CD4-positive, alpha-beta T cell treated with Interleukin-21 for 1 hour (primary cell): ENCODE measurements around the gene TBC1D16.
"Not testable (repeated sequence)": the region's sequence is repeated elsewhere in the genome, so short reads cannot be mapped to it uniquely, and the experiment has no call there.

Experiments used
- DNase-seq: peaks from one replicate; pipeline ENCODE4 v3.0.0-alpha.2; 2020

TBC1D16 gene

DNA sequence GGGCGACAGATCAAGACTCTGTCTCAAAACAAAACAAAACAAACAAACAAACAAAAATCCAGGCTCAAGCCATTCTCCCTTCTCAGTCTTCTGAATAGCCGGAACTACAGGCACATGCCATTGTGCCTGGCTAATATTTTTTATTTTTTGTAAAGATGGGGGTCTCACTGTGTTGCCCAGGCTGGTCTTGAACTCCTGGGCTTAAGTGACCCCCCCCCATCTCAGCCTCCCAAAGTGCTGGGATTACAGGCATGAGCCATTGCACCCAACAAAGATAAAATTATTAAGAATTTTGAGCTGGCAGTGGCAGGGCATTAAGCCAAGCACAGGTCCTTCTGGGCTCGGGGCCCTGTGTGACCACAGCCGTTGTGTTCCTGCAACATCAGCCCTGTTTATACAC is 126.6 kb downstream of the TBC1D16 start:
- no peak for DNase-seq

- no peak for DNase-seq
These were observed 127.8 kb downstream of the TBC1D16 start for GRCh38 chr17:79907850-79908249.

DNA sequence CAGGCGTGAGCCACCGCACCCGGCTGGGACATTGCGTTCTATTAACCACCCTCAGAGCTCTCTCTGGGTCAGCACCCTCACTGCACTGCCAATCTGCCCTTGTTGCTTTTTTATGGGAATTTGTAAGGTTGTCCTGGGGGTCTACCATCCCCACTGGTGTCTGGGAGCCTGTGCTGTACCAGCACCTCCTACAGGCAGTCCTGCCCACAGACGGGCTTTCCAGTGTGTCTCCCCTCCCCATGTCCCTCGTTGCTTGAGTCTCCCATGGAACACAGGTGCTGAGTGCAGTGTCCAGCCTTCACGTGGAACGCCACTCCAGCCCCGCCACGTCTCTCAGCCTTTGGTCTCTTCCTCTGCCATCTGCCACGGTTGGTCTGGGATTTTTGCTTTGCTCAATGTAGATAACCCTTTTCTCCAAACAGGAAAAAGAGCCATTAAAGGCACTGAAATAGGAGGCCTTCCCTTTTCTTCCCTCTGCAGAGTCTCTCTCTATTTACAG is 128.4 kb downstream of the TBC1D16 start:
- no peak for DNase-seq

GRCh38 chr17:79905832-79906231 is 129.8 kb downstream of the TBC1D16 start:
- DNase-seq = no peak

- DNase-seq = no peak
These were observed 130.8 kb downstream of the TBC1D16 start for GRCh38 chr17:79904865-79905264.

DNA sequence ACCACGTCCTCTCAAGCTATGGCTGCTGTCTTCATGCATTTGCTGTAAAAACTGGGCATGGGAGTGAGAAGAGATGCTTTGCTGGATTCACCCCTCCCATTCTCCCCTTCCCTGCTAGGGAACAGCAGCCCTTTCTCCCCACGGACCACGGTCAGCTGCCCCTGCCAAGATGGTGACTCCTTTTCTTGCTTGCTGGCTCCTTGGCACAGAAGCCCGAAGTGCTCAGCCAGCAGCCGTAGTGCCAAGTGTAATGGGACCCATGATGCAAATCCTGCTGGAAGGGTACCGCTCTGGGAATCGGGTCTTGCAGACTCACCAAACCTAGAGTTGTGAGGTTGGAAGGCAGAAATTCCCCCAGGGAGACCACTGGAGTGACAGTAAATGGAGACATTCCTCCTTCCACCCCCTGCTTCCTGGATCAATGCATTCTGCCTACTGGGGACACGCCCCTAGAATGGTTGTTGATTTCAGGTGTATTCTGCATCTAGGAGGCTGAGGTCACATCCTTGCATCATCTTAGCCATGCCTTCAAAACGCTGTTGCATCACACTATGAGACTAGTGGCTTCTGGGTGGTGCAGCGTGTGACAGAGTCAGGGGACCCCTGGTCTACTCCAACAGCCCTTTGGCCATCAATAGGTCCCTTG is 133.4 kb downstream of the TBC1D16 start:
- no peak for DNase-seq

DNA sequence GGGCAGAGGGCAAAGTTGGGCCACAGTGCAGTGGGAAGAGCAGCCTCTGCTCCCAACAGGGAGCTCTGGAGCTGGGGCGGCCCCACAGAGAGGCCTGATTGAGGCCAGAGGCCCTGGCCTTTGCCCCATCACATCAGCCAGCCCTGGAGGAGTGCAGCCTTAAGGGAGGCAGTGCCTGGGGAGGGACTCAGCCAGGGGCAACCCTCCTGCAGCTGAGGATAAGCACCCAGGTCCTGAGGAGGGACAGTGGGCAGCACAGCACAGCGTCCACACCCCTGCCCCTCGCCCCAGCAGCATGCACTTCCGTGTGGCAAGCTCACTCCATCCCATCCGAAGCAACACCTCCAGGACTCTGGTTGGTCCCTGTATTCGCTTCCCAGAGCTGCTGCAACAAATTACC is 134.5 kb downstream of the TBC1D16 start:
- no peak for DNase-seq

- DNase-seq = no peak
These were observed 136.1 kb downstream of the TBC1D16 start for GRCh38 chr17:79899584-79899983.

DNA sequence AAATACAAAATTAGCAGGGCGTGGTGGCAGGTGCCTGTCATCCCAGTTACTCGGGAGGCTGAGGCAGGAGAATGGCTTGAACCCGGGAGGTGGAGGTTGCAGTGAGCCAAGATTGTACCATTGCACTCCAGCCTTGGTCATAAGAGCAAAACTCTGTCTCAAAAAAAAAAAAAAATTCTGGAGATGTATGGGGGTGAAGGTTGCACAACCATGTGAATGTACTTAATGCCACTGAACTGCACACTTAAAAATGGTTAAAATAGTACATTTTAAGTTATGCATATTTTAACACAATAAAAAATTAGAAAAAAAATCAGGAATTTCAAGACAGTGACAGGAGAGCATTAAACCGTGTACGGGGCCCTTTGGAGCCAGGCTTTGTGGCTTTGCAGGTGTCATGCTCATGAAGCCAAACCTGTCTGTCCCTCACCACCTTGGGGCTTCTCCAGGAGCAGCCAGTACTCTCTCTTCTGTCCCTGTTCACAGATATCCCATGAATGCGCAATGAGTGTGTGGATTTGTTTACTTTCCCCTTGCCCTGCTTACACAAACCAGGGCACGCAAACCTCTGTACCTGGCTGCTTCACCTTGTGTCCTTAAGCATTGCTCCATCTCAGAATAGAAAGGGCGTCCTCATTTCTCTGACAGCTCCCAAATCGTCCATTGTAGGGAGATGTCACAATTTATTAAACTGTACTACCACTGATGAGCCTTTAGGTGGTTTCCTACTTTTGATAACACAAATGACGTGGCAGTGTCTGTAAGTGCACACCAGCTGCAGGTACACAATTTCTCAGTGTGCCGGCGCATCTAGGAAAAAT is 138.2 kb downstream of the TBC1D16 start:
- no peak for DNase-seq

DNA sequence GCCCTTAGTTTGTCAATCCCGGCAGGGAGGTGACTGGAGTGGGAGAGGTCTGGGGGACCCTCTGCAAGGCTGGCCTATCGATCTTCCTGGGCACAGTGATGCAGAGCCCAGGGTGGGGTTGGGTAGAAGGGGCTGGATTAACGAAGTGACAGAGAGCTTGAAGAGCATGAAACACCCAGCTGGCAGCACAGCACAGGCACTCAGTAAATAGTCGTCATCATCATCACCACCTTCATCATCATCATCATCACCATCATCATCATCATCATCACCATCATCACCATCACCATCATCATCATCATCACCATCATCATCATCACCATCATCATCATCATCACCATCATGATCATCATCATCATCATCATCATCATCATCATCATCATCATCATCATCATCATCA is 142.2 kb downstream of the TBC1D16 start:
- DNase-seq = not testable (repeated sequence)

DNA sequence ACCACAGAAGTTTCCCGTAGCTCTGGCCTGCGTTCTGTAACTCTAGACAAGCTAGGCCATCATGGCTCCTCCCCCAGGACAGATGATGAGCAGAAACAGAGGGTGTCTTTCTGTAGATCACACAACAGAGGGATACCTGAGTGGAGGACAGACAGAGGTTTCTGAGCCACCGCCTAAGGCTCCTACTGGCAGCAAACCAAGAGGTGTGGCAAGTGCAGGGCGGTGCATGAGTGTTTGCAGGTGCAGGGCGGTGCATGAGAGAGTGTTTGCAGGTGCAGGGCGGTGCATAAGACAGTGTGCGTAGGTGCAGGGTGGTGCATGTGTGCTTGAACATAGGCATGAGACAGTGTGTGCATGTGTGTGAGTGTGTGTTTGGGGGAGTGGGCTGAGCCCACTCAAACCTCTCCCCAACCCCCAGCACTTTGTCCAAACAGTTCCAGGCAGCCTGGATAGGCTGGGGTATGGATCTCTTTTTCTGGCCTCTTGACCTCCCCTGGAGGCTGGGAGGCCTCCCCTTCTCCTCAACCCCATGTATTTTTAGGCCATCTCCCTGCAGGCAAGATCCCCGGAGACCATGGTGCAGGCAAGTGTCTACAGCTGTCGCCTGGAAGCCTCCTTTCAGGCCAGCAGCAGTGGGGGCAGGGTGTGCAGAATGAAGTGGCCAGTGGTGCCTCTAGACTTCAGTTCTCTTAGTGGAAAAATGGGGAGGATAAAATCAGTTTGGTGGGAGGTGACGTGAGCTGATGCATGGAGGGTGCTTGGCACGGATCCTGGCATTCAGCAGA is 143.0 kb downstream of the TBC1D16 start:
- DNase-seq = no peak

DNA sequence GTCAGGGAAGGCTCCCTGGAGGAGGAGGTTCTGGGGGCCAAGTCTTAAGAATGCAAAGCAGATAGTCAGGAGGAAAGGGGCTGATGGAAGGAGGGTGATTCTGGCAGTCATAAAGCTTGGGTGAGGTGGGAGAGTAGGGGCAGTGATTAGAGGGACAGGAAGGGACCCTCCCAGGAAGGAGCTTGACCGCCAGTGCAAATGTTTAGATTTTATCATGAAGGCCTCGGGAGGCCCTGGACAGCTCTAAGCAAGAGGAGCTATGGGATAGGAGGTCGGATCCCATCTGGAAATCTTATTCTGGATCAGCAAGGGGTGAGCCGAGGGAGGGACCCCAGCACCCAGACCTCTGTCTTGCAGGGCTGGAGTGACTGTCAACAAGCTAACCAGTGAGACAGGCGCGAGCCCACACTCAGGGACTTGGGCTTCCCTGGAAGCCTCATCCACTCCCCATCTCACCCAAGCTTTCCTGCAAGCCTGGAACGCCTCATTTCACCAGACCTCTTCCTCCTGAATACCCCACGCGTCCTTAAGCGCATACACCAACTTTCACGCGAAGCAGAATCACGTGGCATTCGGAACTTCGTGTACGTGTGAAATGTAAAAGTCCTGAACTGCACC is 144.4 kb downstream of the TBC1D16 start:
- no peak for DNase-seq

DNA sequence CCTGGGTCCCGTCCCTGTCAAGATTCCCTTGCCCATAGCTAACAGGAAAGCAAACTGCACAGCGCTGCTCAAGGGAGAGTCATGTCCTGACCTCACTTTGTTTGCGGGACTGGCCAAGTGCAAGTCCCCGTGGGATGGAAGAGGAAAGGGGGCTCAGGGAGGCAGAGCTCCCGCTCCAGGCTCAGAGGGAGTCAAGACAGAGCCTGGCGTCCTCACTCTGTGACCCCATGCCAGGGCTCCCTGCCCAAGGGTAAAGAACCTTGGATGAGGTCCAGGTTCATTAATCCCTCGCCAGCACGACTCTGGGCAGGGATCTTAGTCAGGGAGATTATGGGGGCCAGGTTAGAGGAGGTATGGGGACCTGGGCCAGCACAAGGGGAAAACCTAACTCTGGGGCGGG is 145.0 kb downstream of the TBC1D16 start:
- DNase-seq = no peak

DNA sequence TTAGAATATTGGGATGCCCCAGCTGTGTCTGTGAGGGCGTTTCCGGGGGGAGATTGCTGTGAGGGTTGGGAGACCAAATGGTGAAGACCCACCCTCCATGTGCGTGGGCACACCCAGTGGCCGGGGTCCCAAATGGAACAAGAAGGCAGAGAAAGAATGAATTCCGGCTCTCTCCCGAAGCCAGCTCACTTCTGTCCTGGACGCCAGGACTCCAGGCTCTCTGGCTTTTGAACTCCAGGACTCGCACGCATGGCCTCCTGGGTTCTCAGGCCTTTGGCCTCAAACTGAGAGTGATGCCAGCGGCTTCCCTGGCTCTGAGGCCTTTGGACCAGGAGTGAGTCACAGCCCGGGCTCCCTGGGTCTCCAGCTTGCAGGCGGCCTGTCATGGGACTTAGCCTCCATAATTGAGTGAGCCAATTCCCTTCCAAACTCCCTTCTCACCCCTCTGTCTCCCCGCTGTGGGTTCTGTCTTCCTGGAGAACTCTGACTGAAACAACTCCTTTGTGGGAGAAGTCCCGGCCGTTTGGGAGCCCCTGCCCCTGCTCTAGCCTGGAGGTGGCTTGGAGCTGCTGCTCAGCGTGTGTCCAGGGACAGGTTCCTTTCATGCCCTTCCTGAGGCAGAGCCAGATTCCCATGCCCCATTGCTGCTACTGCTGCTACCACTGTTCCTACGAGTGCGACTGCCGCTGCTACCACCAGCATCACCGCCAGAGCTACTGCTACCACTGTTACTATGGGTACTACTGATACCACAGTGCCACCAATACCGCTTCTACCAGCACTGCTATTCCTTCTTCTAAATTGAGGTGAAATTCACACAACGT is 146.6 kb downstream of the TBC1D16 start:
- no peak for DNase-seq

GRCh38 chr17:79888009-79888540 is 147.6 kb downstream of the TBC1D16 start:
- no peak for DNase-seq

DNA sequence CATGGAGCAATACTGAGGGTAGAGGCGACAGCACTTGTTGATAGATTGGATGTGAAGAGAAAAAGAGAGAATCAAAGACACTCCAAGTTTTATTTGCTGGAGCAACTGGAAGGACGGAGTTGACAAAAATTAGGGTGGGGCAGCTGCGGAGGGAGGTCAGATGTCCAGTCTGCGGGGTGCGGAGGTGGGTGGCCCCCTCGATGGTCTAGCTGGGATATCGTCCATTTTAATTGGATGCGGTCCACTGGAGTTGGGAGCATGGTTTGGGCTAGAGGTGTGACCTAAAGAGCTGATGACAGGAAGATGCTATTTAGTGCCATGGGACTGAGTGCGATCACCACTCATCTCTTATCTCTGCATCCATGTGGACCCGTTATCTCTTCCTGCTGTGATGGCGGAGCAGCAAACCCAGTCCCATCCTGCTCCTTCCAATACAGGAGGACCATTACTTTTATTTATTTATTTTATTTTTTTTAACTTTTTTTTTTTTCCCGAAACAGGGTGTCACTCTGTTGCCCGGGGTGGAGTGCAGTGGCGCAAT is 148.2 kb downstream of the TBC1D16 start:
- no peak for DNase-seq

- no peak for DNase-seq
These were observed 152.5 kb downstream of the TBC1D16 start for GRCh38 chr17:79883202-79883601.
